GM18520 (cell line): Measurements from ENCODE around the gene MET.
"Not testable (repeated sequence)": the region's sequence is repeated elsewhere in the genome, so short reads cannot be mapped to it uniquely, and the experiment has no call there.

Source experiments
- ATAC-seq: cut with Tn5 transposase; IDR thresholded peaks from one replicate; pipeline ENCODE4 v1.9.1; 2021; ENCODE audit not compliant: unreplicated experiment

Gene MET

GRCh38 chr7:116671681-116672595 is at the start of gene MET:
Gene MET (plus strand): TSS chr7:116672196. CDS start chr7:116699085, 26,889 bp downstream.
- ATAC-seq, result peak; percentile 77

GRCh38 chr7:116626886-116627285 is 45.1 kb upstream of the MET start:
- ATAC-seq, result no peak

DNA sequence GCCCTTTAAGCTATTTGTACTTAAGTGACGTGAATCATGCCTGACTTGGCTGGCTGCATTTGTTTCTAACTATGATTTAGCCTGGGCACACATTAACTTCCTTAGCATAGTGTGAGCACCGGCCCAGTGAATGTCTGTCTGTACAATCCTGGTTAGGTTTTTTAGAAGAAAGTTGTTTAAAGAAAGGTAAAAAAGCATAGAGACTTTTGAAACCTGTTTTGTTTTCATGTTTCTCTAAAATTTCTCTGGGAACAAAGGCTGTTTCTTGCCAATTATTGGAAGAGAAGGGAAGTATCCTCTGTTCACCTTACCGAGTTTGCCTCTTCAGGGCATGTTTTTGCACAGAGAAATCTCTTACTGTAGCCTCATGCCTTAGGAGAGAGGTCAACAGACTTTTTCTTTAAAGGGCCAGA is 42.9 kb upstream of the MET start:
- ATAC-seq, result no peak

GRCh38 chr7:116630357-116630756 is 41.6 kb upstream of the MET start:
- ATAC-seq, result peak; percentile 85

- peak; percentile 40 for ATAC-seq
Measured at GRCh38 chr7:116630932-116631671, 40.9 kb upstream of the MET start.

GRCh38 chr7:116631676-116632075 is 40.3 kb upstream of the MET start:
- no peak for ATAC-seq

GRCh38 chr7:116632384-116632783 is 39.6 kb upstream of the MET start:
- no peak for ATAC-seq

GRCh38 chr7:116633131-116633988 is 38.6 kb upstream of the MET start:
- ATAC-seq, result peak; percentile 32

GRCh38 chr7:116636997-116637396 is 35.0 kb upstream of the MET start:
- no peak for ATAC-seq

GRCh38 chr7:116638592-116638991 is 33.4 kb upstream of the MET start:
- ATAC-seq, result not testable (repeated sequence)

DNA sequence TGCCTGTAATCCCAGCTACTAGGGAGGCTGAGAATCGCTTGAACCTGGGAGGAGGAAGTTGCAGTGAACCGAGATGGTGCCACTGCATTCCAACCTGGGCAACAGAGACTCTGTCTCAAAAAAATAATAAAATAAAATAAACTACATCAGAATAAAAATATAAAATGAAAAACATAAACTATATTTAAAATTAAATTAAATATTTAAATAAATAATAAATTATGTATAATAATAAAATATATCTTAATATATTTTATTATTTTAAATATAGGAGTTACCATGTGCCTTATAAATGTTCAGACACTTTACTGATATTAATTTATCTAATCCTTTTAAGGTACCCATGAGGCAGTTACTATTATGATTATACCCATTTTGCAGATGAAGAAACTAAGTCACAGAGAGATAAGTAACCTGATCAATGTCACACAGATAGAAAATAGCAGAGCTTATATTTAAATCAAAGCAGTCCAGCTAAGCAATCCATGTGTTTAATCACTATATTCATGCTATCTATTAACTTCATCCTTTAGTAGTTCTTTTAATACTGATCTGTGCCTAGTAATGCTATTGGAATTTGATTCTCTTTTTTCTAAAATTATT is 30.3 kb upstream of the MET start:
- no peak for ATAC-seq

GRCh38 chr7:116643148-116643547 is 28.8 kb upstream of the MET start:
- not testable (repeated sequence) for ATAC-seq

DNA sequence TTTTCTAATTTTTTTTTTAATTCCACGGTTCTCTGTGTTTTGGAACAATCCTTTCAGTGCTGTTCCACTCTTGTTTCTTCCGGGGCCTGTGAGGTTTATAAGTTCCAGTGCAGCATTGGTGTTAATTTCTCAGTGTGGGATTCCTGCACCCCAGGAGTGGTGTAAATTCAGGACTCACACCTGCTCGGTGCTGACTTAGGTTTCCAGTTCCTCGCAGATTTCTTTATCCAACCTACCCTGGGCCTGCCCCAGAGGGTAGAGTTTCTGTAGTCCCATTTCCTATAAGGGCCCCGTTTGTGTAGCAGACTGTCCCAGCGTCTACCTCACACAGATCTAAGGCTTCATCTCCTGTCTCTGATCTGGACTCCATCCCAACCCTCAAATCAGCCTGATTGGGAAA is 27.4 kb upstream of the MET start:
- ATAC-seq, result no peak

GRCh38 chr7:116647290-116647689 is 24.7 kb upstream of the MET start:
- ATAC-seq, result no peak

GRCh38 chr7:116647861-116648260 is 24.1 kb upstream of the MET start:
- no peak for ATAC-seq

- ATAC-seq, result no peak
Measured at GRCh38 chr7:116650436-116650835, 21.6 kb upstream of the MET start.

- peak; percentile 57 for ATAC-seq
Measured at GRCh38 chr7:116652793-116653192, 19.2 kb upstream of the MET start.

DNA sequence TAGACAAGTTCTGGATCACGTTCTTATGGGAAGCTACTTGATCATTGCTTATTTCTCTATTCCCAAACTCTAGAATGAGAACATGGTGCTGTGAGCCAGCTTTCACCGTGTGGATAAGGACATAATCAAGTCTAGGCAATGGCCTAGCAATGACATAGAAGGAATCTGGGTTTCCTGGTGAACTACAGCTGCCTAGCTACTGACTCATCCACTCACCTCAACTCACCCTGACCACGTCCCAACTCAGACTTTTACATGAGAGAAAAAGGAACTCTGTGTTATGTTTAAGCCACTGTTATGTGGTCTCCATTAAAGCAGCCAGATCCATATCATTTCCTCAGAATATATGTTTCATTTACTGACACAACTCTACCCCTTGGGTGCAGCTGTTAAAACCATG is 18.8 kb upstream of the MET start:
- ATAC-seq, result peak; percentile 55

- ATAC-seq, result no peak
Measured at GRCh38 chr7:116653646-116654045, 18.4 kb upstream of the MET start.

DNA sequence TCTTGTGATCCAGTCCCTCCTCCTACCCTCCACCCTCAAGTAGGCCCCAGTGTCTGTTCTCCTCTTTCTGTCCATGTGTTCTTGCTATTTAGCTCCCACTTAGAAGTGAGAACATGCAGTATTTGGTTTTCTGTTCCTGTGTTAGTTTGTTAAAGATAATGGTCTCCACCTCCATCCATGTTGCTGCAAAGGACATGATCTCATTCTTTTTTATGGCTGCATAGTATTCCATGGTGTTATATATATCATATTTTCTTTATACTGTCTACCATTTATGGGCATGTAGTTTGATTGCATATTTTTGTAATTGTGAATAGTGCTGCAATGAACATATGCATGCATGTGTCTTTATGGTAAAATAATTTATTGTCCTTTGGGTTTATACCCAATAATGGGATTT is 12.7 kb upstream of the MET start:
- not testable (repeated sequence) for ATAC-seq

GRCh38 chr7:116661865-116662264 is 10.1 kb upstream of the MET start:
- ATAC-seq, result no peak
